ENCODE measurements around the gene HDAC9.

DNA sequence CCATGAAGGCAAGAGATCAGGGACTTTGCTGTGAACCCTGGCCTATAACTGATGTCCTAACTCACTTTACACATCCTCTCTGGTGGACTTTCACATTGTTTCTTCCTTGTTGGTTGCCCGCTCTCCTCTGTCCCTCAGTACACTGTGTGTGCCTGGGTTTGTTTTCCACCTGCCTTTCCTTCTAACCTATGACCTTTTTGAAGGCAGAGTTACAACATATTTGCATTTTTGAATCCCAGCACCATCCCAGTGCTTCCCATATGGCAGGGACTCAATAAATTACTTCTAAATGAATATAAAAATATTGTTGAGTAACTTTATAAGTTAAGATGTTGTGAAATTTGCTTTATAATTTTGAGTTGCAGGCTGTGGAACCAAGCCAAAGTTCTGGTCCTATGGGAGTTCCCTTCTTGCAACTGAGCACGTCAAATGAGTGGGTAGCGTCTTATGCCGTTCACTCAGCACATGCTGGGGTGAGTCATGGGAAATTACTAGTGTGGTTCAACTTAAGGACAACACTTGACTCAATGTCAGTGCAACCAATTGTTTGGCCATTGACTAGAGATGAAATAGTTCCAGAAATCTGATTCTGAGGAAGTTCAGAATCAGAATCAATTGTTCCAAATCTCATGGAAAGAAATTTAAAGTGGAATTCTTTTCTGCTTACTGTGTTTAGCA, 370.9 kb downstream of the HDAC9 start:
- no peak for TF ChIP-seq POLR2A (IDR thresholded peaks at IDR 0.05)
- TF ChIP-seq, protein P1, sequence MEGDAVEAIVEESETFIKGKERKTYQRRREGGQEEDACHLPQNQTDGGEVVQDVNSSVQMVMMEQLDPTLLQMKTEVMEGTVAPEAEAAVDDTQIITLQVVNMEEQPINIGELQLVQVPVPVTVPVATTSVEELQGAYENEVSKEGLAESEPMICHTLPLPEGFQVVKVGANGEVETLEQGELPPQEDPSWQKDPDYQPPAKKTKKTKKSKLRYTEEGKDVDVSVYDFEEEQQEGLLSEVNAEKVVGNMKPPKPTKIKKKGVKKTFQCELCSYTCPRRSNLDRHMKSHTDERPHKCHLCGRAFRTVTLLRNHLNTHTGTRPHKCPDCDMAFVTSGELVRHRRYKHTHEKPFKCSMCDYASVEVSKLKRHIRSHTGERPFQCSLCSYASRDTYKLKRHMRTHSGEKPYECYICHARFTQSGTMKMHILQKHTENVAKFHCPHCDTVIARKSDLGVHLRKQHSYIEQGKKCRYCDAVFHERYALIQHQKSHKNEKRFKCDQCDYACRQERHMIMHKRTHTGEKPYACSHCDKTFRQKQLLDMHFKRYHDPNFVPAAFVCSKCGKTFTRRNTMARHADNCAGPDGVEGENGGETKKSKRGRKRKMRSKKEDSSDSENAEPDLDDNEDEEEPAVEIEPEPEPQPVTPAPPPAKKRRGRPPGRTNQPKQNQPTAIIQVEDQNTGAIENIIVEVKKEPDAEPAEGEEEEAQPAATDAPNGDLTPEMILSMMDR (IDR thresholded peaks at IDR 0.05) = no peak

Measured in gastroesophageal sphincter (tissue), 3 donors.